Osteoblast (primary cell): ENCODE measurements around the gene RHBDD3. TPM values are rescaled to one million over a fixed set of nuclear protein-coding genes. Genes with fewer than 3 reads are reported as not detected.
A peak's percentile ranks its signal among the peaks of the same experiment; 100 is the strongest.

Source experiments
- DNase-seq: peaks from one replicate; pipeline ENCODE4 v3.0.0; 2011; ENCODE audit warnings: low spot score, mixed read lengths; ENCODE audit not compliant: insufficient read length; ENCODE audit errors: missing footprints
- H2AFZ ChIP-seq: 2 replicates; pipeline ENCODE4 v1.6.0; 2011; ENCODE audit warnings: mild to moderate bottlenecking, low read length
- H3K27ac ChIP-seq: 2 replicates; pipeline ENCODE4 v1.5.1; 2011; ENCODE audit warnings: mild to moderate bottlenecking, low read depth, low read length, moderate library complexity
- H3K27me3 ChIP-seq: 2 replicates; pipeline ENCODE4 v1.6.0; 2012; ENCODE audit warnings: mild to moderate bottlenecking, control low read depth, inconsistent platforms, low read length, moderate library complexity; ENCODE audit not compliant: insufficient read depth
- H3K36me3 ChIP-seq: 2 replicates; pipeline ENCODE4 v1.5.1; 2011; ENCODE audit warnings: mild to moderate bottlenecking, low read length, control low read depth, moderate library complexity; ENCODE audit not compliant: insufficient read depth
- H3K4me1 ChIP-seq: 2 replicates; pipeline ENCODE4 v1.5.1; 2011; ENCODE audit warnings: mild to moderate bottlenecking, low read length, control low read depth, moderate library complexity; ENCODE audit not compliant: insufficient read depth
- H3K4me2 ChIP-seq: 2 replicates; pipeline ENCODE4 v1.6.0; 2011; ENCODE audit warnings: mild to moderate bottlenecking, low read length; ENCODE audit not compliant: insufficient read depth
- H3K4me3 ChIP-seq: fragments of 200-600 bp; sonication (generic); 3 replicates; pipeline ENCODE4 v1.5.1; 2012; ENCODE audit warnings: mild to moderate bottlenecking, low read length, inconsistent platforms; ENCODE audit not compliant: insufficient read depth
- H3K79me2 ChIP-seq: 2 replicates; pipeline ENCODE4 v1.6.0; 2012; ENCODE audit warnings: mild to moderate bottlenecking, low read length, control low read depth, inconsistent platforms; ENCODE audit not compliant: insufficient read depth
- H3K9me3 ChIP-seq: 2 replicates; pipeline ENCODE4 v1.5.1; 2011; ENCODE audit warnings: low read depth, low read length, control low read depth
- H4K20me1 ChIP-seq: 2 replicates; pipeline ENCODE4 v1.6.0; 2012; ENCODE audit warnings: mild to moderate bottlenecking, low read length, control low read depth; ENCODE audit not compliant: insufficient read depth
- total RNA-seq: library from RNA; depleted of rRNA; stranded (reverse); fragments of >200 nt; gene quantifications from 2 replicates; pipeline ENCODE4 v1.2.3, GENCODE V29; 2012
- TF ChIP-seq, protein P1 (sequence below): IDR thresholded peaks from 2 replicates; pipeline ENCODE4 v1.5.1; 2011; ENCODE audit warnings: mild to moderate bottlenecking, low read depth, low read length, moderate library complexity; ENCODE audit errors: extremely low read depth

The RHBDD3 gene
- total RNA-seq, 1 donor: 25.0 TPM

DNA sequence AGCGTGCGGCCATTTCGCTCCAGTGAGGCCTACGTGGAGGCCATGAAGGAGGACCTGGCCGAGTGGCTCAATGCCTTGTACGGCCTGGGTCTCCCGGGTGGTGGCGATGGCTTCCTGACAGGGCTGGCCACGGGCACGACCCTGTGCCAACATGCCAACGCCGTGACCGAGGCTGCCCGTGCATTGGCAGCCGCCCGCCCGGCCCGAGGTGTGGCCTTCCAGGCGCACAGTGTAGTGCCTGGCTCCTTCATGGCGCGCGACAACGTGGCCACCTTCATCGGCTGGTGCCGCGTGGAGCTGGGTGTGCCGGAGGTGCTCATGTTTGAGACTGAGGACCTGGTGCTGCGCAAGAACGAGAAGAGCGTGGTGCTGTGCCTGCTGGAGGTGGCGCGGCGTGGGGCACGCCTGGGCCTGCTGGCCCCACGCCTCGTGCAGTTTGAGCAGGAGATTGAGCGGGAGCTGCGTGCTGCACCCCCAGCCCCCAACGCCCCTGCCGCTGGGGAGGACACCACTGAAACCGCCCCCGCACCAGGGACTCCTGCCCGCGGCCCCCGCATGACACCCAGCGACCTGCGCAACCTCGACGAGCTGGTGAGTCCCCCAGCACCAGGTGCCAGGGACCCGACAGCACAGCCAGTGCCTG, 40.5 kb upstream of the RHBDD3 start:
- Histone ChIP-seq H3K36me3 (no peaks in the 10 kb centered on the region), H3K4me1 (peaks cover 37% of the 10 kb centered on the region), H3K27ac (peak overlapping the region; percentile 65), H3K4me2 (peak overlapping the region; percentile 95), H4K20me1 (peaks cover 14% of the 10 kb centered on the region), H2AFZ (no peak overlapping the region), H3K9me3 (no peaks in the 10 kb centered on the region), H3K79me2 (peaks cover 32% of the 10 kb centered on the region), H3K27me3 (peaks cover 3% of the 10 kb centered on the region), H3K4me3 (peak overlapping the region; percentile 81)
- TF ChIP-seq, protein P1, sequence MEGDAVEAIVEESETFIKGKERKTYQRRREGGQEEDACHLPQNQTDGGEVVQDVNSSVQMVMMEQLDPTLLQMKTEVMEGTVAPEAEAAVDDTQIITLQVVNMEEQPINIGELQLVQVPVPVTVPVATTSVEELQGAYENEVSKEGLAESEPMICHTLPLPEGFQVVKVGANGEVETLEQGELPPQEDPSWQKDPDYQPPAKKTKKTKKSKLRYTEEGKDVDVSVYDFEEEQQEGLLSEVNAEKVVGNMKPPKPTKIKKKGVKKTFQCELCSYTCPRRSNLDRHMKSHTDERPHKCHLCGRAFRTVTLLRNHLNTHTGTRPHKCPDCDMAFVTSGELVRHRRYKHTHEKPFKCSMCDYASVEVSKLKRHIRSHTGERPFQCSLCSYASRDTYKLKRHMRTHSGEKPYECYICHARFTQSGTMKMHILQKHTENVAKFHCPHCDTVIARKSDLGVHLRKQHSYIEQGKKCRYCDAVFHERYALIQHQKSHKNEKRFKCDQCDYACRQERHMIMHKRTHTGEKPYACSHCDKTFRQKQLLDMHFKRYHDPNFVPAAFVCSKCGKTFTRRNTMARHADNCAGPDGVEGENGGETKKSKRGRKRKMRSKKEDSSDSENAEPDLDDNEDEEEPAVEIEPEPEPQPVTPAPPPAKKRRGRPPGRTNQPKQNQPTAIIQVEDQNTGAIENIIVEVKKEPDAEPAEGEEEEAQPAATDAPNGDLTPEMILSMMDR: no peak
- peak; percentile 62 for DNase-seq

DNA sequence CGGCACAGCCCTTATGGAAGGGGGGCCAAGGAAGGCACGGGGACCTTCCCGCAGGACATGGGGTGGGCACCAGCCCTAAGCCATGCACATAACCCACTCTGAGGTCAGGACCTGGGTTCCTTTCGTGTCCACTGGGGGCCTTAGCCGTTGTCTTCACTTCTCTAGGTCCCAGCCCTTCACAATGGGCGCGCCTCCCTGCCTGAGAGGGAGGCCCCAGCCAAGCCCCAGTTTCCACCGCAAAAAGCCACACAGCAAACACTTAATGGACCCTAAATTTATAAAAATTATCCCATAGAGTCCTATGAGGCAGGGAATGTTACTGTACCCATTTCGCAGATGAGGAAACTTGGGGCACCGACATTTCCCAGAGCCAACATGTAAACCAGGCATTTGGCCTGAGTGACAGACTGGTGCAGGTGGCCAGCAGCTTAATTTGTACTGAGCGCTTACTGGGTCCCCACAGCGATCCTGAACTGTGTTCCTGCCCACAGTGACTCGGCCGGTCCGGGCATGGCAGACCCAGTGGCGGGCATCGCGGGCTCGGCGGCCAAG, 39.9 kb upstream of the RHBDD3 start:
- Histone ChIP-seq H3K4me1 (peaks cover 37% of the 10 kb centered on the region), H3K79me2 (peaks cover 32% of the 10 kb centered on the region), H2AFZ (peak overlapping the region; percentile 85), H3K9me3 (no peaks in the 10 kb centered on the region), H3K4me2 (peak overlapping the region; percentile 95), H3K36me3 (no peaks in the 10 kb centered on the region), H4K20me1 (peaks cover 9% of the 10 kb centered on the region), H3K27me3 (no peaks in the 10 kb centered on the region), H3K4me3 (peak overlapping the region; percentile 81), H3K27ac (peak overlapping the region; percentile 65)
- TF ChIP-seq, protein P1: no peak
- DNase-seq: peak; percentile 86

DNA sequence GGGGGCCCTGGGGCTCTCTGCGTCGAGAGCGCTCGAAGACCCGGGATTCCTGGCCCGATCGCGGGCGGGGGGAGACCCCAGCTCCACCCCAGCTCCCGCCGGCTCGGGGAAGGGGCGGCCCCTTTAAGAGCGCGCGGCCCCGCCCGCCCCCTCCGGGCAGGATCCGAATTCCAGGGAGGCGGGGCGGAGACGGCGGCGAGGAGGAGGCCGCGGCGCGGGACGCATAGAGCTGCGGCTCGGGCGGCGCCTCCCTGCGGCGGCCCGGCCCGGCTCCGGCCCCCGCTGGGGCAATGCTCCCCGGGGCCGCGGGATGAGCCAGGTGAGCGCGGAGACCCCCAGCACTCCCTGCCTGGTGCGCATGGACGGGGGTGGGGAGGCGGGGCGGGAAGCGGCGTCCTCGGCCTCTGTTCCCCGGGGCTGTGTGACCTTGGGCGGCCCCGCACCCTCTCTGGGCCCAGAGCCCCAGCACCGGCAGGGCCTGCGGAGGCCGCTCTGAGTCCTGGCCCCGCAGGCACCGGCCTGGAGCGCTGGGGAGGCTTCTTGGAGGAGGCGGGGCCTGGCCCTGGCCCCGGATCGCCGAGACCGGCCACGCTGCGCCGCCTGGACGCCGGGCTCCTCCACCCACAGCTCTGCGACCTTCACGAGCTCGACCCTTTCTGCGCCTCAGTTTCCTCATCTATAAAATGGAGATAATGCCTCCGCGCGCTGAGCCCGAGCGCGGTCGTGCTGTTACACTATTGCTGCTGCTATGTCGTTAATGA, 39.2 kb upstream of the RHBDD3 start:
- Histone ChIP-seq H3K4me1 (peaks cover 37% of the 10 kb centered on the region), H3K27me3 (no peaks in the 10 kb centered on the region), H3K4me3 (peak overlapping the region; percentile 81), H3K79me2 (peaks cover 32% of the 10 kb centered on the region), H3K27ac (peak overlapping the region; percentile 65), H3K36me3 (no peaks in the 10 kb centered on the region), H4K20me1 (peaks cover 8% of the 10 kb centered on the region), H3K9me3 (no peaks in the 10 kb centered on the region), H2AFZ (peak overlapping the region; percentile 99), H3K4me2 (peak overlapping the region; percentile 95)
- TF ChIP-seq, protein P1: no peak
- peak; percentile 99 for DNase-seq
